ENCODE measurements around the gene CCDC172.

The CCDC172 gene

GRCh38 chr10:116417821-116418220 lies 93.6 kb downstream of the CCDC172 start:
- TF ChIP-seq, protein P1, sequence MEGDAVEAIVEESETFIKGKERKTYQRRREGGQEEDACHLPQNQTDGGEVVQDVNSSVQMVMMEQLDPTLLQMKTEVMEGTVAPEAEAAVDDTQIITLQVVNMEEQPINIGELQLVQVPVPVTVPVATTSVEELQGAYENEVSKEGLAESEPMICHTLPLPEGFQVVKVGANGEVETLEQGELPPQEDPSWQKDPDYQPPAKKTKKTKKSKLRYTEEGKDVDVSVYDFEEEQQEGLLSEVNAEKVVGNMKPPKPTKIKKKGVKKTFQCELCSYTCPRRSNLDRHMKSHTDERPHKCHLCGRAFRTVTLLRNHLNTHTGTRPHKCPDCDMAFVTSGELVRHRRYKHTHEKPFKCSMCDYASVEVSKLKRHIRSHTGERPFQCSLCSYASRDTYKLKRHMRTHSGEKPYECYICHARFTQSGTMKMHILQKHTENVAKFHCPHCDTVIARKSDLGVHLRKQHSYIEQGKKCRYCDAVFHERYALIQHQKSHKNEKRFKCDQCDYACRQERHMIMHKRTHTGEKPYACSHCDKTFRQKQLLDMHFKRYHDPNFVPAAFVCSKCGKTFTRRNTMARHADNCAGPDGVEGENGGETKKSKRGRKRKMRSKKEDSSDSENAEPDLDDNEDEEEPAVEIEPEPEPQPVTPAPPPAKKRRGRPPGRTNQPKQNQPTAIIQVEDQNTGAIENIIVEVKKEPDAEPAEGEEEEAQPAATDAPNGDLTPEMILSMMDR (IDR thresholded peaks at IDR 0.05; ENCODE audit: low read depth, low read length), result no peak
- H3K4me3 ChIP-seq (replicated peaks in 1 of 2; ENCODE audit: low read depth in 2 of 2, low read length in 2 of 2), result no peak overlapping the region
- DNase-seq (ENCODE audit: low read depth in 2 of 2), result no peak

- no peak for DNase-seq (ENCODE audit: low read depth in 2 of 2)
- TF ChIP-seq, protein P1 (IDR thresholded peaks at IDR 0.05; ENCODE audit: low read depth, low read length), result no peak
- H3K4me3 ChIP-seq (replicated peaks in 1 of 2; ENCODE audit: low read depth in 2 of 2, low read length in 2 of 2), result no peak overlapping the region
These were observed 94.1 kb downstream of the CCDC172 start for GRCh38 chr10:116418389-116418788.

DNA sequence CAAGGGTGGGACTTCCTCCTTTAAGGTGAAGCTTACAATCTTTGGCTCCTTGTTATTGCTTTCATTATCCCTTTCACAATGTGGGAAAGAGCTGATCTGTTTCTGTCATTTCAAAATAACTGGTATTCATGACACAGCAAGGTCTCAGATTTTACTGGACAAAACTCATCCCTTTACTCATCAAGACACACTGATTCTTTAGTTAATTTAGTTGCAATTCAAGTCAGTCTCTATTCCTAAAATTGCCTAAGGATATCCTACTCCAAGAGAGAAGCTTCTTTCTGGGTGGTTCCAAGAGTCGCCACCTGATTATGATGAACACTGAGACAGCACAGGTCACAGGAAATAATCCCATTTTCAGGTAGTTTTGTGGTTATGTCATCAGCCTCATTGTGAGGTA lies 97.6 kb downstream of the CCDC172 start:
- no peak overlapping the region for H3K4me3 ChIP-seq (replicated peaks in 1 of 2; ENCODE audit: low read depth in 2 of 2, low read length in 2 of 2)
- TF ChIP-seq, protein P1 (IDR thresholded peaks at IDR 0.05; ENCODE audit: low read depth, low read length), result no peak
- DNase-seq (ENCODE audit: low read depth in 2 of 2), result no peak

- DNase-seq (ENCODE audit: low read depth in 2 of 2), result no peak
- TF ChIP-seq, protein P1 (IDR thresholded peaks at IDR 0.05; ENCODE audit: low read depth, low read length), result no peak
- H3K4me3 ChIP-seq (replicated peaks in 1 of 2; ENCODE audit: low read depth in 2 of 2, low read length in 2 of 2), result no peak within 1 kb of the TSS
These were observed 103.4 kb downstream of the CCDC172 start, which contains the start of gene PNLIPRP3 for GRCh38 chr10:116427671-116428070. PNLIPRP3 (plus strand) TSS chr10:116427847; CDS start chr10:116428013, 166 bp downstream.

- TF ChIP-seq, protein P1 (IDR thresholded peaks at IDR 0.05; ENCODE audit: low read depth, low read length), result no peak
- DNase-seq (ENCODE audit: low read depth in 2 of 2), result no peak
- no peak overlapping the region for H3K4me3 ChIP-seq (replicated peaks in 1 of 2; ENCODE audit: low read depth in 2 of 2, low read length in 2 of 2)
These were observed 105.2 kb downstream of the CCDC172 start for GRCh38 chr10:116429288-116429977.
